GM19455 (cell line): Measurements from ENCODE around the gene RSPH9.
A peak's percentile ranks its signal among the peaks of the same experiment; 100 is the strongest.

ENCODE experiments used
- ATAC-seq: cut with Tn5 transposase; IDR thresholded peaks from one replicate; pipeline ENCODE4 v1.9.1; 2021; ENCODE audit not compliant: unreplicated experiment

The RSPH9 gene

DNA sequence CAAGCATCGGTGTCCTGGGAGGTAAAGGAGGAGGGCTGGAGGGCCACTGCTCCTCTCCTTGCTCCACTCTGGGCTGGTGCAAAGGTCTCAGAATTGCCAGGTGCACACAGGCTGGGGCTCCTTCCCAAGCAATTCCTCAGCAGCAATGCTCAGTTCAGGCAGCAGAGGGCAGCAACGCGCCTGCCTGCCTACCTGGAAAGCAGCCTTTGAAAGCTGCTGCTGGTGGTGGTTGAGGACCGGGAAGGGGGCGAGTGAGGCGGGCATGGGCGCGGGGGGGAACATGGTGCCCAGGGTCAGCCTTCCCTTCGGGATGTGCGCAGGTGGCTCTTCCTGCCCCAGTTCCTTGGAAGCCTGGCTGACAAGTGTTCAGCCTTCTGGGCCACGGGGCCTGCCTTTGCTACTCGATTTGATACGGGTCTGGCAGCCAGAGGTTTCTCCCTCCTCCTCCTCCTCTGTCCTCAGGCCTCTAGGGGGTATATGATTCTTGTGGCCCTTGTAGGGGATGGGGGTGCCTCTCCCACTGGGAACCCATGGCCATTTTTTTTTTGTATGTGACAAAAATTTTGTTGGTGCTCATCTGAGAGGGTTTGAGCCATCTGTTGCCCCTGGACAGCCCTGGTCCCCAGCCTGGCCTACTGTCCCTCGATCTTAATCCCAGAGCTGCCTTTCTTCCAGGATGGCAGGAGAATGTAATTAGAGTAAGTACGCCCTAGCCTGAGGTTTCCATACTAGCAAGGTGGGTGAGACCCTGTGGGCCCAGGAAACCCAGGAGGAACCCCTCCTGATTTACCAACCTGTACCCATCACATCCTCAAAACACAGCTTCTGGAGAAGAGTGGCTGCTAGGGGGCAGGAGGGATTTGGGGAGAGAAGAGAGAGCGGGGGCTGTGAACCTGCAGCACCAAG, 22.7 kb downstream of the RSPH9 start:
- ATAC-seq, result no peak

GRCh38 chr6:43668151-43669028, 23.6 kb downstream of the RSPH9 start:
- ATAC-seq, result peak; percentile 52

DNA sequence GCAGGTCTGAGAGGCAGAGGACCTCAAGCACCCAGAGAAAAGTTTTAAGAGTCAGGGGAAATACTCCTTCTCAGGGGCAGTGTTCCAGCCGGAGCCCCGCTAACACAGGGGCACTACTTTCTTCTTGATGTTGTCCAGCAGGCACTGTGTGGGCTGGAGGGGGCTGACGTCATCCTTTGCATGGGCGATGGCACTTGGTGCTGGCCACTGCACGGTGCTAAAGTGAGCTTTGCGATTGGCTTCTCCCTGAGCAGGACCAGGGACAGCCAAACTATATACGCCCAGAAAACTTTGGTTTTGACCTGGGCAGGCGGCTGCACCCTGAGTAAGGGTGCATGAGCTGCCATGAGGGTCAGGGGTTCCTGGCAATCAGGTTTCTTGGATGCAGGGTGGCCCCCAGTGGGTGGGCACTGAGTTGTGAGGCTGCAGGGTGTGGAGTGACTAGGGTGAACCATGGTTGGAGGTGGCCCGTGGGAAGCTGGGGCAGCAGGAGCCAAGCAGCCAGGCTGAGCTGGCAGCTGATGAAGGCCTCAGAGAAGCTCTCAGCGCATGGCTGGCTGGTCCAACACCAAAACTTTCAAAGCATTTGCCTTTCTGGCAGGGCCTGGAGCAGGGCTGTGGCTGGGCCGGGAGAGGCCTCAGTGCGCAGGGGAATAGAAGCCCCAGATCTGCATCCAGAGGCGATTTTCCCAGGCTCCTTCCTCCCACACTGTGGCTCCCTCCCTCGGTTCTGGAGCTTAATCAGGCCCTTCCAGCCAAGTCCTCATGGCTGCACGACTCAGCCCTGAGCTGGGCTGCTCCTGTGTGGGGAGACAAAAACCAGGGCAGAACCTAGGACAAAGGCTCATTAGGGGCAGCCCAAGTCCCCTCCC, 24.4 kb downstream of the RSPH9 start:
- ATAC-seq, result no peak

DNA sequence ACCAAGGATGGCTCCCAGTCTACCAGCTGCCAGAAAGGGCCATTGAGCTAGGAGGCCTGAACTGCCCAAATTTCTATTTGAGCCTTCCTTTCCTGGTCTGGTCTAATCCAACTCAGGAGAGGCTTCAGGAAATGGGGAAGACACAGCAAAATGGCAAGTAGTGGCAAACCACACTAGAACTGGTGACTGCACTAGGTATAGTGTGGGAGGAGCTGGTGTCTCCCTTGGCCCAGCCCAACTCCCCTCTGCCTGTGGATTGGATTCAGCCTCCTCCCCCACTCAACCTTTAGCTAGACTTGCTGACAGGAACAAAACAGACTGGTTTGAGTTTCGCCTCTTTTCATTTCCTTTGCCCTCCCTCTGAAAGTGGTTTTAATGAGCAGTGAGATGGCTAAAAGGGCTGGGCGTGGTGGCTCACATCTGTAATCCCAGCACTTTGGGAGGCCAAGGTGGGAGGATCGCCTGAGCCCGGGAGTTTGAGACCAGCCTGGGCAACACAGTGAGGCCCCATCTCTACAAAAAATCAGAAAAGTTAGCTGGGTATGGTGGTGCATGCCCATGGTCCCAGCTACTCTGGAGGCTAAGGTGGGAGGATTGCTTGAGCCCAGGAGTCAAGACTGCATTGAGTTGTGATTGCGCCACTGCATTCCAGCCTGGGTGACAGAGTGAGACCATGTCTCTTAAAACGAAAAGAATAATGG, 25.2 kb downstream of the RSPH9 start:
- no peak for ATAC-seq

DNA sequence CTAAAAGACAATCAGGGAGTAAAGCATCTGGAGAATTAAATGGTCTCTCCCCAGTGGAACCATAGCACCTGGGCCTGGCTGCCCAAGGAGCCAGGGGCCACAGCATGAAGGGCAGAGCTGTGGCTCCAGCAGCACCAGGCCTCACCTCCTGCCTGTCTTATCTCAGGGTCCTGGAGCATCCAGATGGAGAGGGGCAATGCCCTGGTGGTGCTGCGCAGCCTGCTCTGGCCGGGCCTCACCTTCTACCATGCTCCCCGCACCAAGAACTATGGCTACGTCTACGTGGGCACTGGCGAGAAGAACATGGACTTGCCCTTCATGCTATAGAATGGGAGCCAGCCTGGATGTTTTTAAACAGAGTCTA, 25.8 kb downstream of the RSPH9 start:
- ATAC-seq, result no peak

DNA sequence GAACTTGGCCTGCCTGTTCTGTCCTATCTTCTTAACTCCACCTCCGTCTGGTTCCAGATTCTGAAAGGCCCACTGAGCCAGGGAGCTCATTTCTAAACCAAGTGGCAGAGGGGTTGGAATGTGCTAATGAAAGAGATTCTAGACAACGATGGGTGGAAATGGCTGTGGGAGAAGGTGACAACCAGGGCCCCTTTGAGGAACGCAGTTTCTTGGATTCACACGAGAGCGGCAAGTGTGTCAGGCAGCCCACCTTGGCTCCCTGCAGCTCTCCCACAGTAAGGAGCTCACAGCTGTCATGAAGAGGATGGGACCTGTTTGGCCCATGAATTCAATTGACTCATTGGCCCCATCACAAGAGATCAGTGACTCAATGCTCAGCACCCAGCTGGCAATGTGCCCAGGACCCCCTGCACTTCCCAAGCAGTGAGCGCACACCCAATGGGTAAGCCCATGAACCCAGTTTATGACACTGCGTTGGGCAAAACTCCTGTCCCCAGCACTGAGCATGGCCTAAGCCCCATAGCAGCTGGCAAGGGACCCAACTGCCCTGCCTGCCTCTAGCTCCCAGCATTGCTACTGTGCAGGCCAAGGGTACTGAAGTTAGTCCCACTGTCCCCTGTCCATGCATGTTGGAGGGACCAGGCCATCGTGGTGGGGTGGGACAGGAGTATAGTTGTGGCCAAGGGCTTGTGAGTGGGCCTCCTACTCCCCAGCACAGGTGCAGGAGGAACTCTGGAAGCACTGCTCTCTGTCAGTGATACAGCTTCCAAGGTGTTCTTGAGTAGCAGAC, 26.4 kb downstream of the RSPH9 start:
- ATAC-seq, result no peak

GRCh38 chr6:43671801-43672690, 27.2 kb downstream of the RSPH9 start:
- no peak for ATAC-seq

DNA sequence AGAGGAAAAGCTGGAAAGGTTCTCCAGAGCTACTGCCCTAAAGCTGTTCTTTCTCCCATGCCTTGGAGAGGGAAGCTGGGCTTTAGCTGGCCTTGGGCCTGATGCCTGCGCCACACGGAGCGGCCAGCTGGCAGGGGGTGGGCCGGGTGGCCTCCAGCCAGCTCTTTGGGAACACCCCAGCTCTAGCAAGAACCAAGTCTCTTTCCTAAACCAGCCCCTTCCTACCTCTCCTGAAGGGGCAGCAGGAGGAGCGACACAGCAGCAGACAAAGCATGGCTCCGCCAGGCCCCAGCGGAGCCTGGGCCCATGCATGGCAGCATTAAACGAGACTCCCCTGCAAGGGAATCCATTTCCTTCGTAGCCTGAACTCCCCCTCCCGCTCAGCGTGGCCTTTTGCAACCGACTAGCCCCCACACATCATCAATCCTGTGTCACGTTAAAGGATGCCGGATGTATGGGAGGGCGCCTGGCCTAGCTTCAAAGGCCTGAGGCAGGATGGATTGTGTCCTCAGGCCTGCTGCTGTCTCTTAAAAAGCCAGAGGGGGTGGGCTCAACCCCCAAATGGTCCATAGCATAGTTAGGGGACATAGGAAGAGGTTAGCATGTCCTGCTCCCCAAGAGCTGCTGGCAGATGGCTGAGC, 28.7 kb downstream of the RSPH9 start:
- no peak for ATAC-seq

DNA sequence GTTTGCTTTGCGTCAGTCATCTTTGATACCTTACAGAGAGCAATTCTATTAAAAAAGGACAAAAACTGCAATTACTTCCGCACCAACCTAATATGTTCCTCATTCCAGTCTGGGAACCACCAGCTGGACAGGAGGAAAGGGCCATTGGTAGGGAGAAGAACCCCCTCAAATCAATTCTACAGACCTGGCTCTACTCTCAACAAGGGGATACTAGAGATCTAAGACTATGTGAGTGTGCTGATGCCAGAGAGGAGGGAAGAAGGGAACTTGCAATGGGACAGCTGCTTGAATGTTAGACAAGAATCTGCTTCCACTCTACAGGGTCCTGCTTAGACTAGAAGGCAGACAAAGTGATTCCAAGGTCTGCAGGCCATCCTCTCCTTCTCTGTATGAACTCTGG, 29.5 kb downstream of the RSPH9 start:
- no peak for ATAC-seq

- no peak for ATAC-seq
These were observed 30.1 kb downstream of the RSPH9 start for GRCh38 chr6:43674921-43675320.

DNA sequence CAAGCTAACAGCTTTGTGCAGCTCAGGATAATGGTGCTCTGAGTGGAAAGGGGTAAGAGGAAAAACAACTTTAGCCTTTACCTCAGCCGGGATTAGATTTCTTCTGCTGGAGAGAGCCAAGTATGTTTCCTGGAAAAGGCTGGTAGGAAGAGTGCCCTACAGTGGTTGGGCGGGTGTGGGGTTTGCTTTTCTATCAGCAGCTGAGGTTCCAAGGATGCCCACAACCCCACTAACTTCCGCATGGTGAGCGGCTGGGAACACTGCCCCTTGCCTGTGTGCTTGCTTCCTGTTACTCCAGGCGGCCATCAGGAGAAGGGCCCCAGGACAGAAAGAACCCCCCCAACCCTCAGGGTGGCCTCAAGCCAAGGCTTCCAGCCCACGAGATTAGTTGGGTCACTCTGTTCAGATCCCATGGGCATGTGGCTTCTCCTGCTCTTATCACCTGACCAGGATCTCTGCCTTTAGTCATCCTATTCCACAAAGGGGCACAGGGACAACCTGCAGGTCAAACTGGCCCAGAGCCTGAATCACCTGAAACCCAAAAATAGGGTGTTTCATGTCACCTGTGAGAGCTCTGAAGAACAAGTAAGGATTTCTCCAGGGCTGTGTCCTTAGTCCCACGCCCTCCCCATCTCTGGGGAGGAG, 32.2 kb downstream of the RSPH9 start:
- no peak for ATAC-seq

- no peak for ATAC-seq
These were observed 32.9 kb downstream of the RSPH9 start for GRCh38 chr6:43677759-43678158.

DNA sequence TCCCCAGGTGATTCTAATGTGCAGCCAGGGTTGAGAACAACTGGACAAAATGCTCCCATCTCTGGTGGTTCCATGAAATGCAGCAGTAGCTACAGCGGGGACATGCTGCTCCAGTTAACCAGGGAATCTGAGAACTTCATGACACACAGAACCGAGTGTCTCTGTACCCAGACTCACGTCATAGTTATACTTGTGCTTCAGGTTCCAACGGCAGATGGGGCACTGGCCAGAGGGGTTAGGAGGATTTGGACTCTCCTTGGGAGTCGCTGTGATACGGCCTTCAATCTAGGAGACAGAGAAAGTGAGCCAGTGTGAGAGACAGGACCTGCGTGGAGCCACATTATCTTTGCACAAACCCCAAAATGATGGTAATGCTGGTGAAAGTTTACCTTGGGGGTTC, 33.5 kb downstream of the RSPH9 start:
- ATAC-seq, result no peak

DNA sequence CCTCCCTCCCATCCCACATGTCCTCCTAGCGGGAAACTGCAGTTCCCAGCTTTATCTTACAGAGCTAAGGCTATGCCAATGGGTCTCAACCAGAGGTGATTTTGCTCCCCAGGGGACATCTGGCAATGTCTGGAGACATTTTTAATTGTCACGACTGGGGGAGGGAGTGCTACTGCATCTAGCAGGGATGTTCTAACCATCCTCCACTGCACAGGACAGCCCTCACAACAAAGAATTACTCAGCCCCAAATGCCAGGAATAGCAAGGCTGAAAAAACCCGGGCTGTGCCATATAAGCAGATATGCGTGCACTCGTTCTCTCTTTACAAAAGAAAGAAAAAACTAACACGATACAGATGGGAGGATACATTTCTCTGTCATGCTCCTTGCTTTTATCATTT, 34.2 kb downstream of the RSPH9 start:
- ATAC-seq, result no peak

- ATAC-seq, result no peak
These were observed 35.7 kb downstream of the RSPH9 start for GRCh38 chr6:43680308-43681200.

- no peak for ATAC-seq
These were observed 36.5 kb downstream of the RSPH9 start for GRCh38 chr6:43681303-43681702.
